ENCODE data around the gene PIP5K1B. TPM values are rescaled to one million over a fixed set of nuclear protein-coding genes. Genes with fewer than 3 reads are reported as not detected.

PIP5K1B gene
- total and polyA plus RNA-seq, 2 of the 13 experiments (the other 11 are each of a cell fraction or from before 2014, with no cell fraction given), result 15.8 to 17.5 TPM

DNA sequence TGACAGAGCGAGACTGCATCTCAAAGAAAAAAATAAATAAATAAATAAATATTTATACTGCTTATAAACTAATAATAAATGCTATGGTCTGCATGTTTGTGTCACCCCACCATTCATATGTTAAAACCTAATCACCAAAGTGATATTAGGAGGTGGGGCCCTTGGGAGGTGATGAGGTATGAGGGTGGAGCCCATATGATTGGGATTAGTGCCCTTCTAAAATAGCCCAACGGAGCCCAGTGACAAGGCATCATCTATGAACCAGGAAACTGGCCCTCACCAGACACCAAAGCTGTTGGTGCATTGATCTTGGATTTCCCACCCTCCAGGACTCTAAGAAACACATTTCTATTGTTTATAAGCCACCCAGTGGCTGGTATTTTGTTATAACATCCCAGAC is 335.6 kb downstream of the PIP5K1B start:
- Histone ChIP-seq H2AFZ (ENCODE audit: low read length) (no peak overlapping the region), H3K27ac (ENCODE audit: extremely low read length, insufficient read depth, low read length) (no peak overlapping the region), H3K4me3 (replicated peaks in 1 of 3; ENCODE audit: insufficient read depth in 1 of 3, low read depth in 2 of 3, low read length in 3 of 3) (no peak overlapping the region), H3K4me1 (ENCODE audit: insufficient read depth, low read length) (peaks cover 59% of the 10 kb centered on the region), H3K79me2 (ENCODE audit: insufficient read depth, low read length) (peaks cover 88% of the 10 kb centered on the region), H4K20me1 (ENCODE audit: insufficient read depth, low read length) (peaks cover under 1% of the 10 kb centered on the region; the same call in 1 of the 2 replicates), H3K9me3 (ENCODE audit: low read length) (no peaks in the 10 kb centered on the region), H3K4me2 (ENCODE audit: low read depth, low read length) (no peak overlapping the region), H3K27me3 (ENCODE audit: control insufficient read depth in 1 of 2, insufficient read depth in 2 of 2, low read length in 2 of 2) (no peaks in the 10 kb centered on the region), H3K9ac (ENCODE audit: insufficient read depth, low read depth, low read length) (no peak overlapping the region), H3K36me3 (replicated peaks in 1 of 2; ENCODE audit: control insufficient read depth in 1 of 2, insufficient read depth in 2 of 2, low read length in 2 of 2) (peaks cover 0 to 33% of the 10 kb centered on the region in 2 experiments; a peak in 4 of 5 replicates)
- BruUV-seq (replicated peaks), result no TSS peak
- no peak for FAIRE-seq
- ChIA-PET POLR2A (no interaction called here), CTCF (ENCODE audit: low intra/inter-chr PET ratio, low total read pairs) (no interaction called here)
- DNase-seq (ENCODE audit: low spot score), result no peak
- no peak for TF ChIP-seq SOX5 (CRISPR knock-in tag; IDR thresholded peaks at IDR 0.05; ENCODE audit: borderline replicate concordance)
- peak; percentile 95 for TF ChIP-seq ZNF264 (CRISPR knock-in tag; IDR thresholded peaks at IDR 0.05)
- TF ChIP-seq, protein P1, sequence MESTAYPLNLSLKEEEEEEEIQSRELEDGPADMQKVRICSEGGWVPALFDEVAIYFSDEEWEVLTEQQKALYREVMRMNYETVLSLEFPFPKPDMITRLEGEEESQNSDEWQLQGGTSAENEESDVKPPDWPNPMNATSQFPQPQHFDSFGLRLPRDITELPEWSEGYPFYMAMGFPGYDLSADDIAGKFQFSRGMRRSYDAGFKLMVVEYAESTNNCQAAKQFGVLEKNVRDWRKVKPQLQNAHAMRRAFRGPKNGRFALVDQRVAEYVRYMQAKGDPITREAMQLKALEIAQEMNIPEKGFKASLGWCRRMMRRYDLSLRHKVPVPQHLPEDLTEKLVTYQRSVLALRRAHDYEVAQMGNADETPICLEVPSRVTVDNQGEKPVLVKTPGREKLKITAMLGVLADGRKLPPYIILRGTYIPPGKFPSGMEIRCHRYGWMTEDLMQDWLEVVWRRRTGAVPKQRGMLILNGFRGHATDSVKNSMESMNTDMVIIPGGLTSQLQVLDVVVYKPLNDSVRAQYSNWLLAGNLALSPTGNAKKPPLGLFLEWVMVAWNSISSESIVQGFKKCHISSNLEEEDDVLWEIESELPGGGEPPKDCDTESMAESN (CRISPR knock-in tag; conservative IDR thresholded peaks at IDR 0.05), result no peak
- ATAC-seq, result no peak
- in situ Hi-C loops (cut with HindIII; ENCODE audit: extremely low pct_ligation_motif_present, low pct_unique_long_range_greater_than_20kb), result no loop called here
- intact Hi-C loops (cut with micrococcal nuclease; ENCODE audit: unreplicated experiment), result no loop called here
- 94% methylated on average over 1 of the region's 2 CpGs for WGBS (ENCODE audit: low lambda C conversion rate)

DNA sequence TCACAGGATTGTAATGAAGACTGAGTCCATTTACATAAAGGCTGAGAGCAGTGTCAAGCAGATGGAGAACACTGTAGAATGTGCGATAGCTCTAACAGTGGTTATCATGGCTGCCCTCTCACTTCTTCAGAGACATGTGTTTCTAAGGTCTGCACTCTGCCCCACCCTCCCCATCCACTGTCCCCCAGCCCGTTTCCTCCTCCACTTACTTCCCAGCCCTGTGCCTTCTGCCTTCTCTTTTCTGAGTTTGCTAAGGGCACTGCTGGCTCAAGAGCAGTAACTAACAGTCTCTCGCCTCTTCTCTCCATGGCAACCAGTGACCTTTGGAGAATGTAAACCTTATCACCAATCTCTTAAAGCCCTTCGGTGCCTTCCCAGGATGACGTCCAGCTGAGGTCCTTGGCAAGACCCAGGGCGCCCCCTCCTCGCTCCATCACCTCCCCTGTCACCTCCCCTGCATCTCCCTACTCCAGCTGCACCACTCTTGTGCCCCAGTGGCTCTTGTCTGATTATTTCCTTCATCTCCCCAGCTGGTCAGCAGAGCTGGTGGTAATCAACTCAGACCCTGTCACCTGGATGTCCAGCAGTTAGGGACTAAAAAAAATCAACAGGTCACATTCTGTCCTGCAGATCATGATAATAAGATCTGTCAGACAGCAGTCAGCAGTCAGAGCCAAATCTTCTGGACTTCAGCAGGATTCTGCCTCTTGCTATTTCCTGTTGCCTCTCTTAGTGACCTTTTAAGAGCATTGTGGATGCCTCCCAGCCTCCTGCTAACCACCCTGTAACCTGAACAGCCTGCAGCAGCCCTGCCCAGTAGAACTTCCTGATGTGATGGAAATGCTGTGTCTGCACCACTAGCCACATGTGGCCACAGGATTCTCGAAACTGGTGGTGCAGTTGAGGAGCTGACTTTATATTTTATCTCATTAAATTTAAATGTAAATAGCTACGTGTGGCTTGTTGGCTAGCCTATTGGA is 339.5 kb downstream of the PIP5K1B start:
- Histone ChIP-seq H3K27me3 (ENCODE audit: control insufficient read depth in 1 of 2, insufficient read depth in 2 of 2, low read length in 2 of 2) (no peaks in the 10 kb centered on the region), H2AFZ (ENCODE audit: low read length) (no peak overlapping the region), H3K27ac (ENCODE audit: extremely low read length, insufficient read depth, low read length) (no peak overlapping the region), H3K4me1 (ENCODE audit: insufficient read depth, low read length) (peaks cover 49% of the 10 kb centered on the region), H3K4me2 (ENCODE audit: low read depth, low read length) (no peak overlapping the region), H4K20me1 (ENCODE audit: insufficient read depth, low read length) (peaks cover 3% of the 10 kb centered on the region; the same call in 1 of the 2 replicates), H3K9ac (ENCODE audit: insufficient read depth, low read depth, low read length) (no peak overlapping the region), H3K36me3 (replicated peaks in 1 of 2; ENCODE audit: control insufficient read depth in 1 of 2, insufficient read depth in 2 of 2, low read length in 2 of 2) (peaks cover 15 to 64% of the 10 kb centered on the region in 2 experiments), H3K4me3 (replicated peaks in 1 of 3; ENCODE audit: insufficient read depth in 1 of 3, low read depth in 2 of 3, low read length in 3 of 3) (no peak overlapping the region), H3K79me2 (ENCODE audit: insufficient read depth, low read length) (peaks cover 59% of the 10 kb centered on the region), H3K9me3 (ENCODE audit: low read length) (no peaks in the 10 kb centered on the region)
- BruUV-seq (replicated peaks), result no TSS peak
- no peak for FAIRE-seq
- POLR2A ChIA-PET, result no interaction called here
- no peak; the same call in 2 of the 3 replicates for ATAC-seq
- in situ Hi-C loops (cut with HindIII; ENCODE audit: extremely low pct_ligation_motif_present, low pct_unique_long_range_greater_than_20kb), result no loop called here
- WGBS (ENCODE audit: low lambda C conversion rate), result 93% methylated on average over 9 of the region's 9 CpGs
- CTCF ChIA-PET (ENCODE audit: low intra/inter-chr PET ratio, low total read pairs), result no interaction called here
- no peak for DNase-seq (ENCODE audit: low spot score)
- intact Hi-C loops (cut with micrococcal nuclease; ENCODE audit: unreplicated experiment), result no loop called here
- TF ChIP-seq RNF2 (conservative IDR thresholded peaks at IDR 0.05; ENCODE audit: low read depth), result no peak
- no peak for TF ChIP-seq SAFB2 (CRISPR knock-in tag; IDR thresholded peaks at IDR 0.05; ENCODE audit: borderline replicate concordance, low read depth)
- TF ChIP-seq, protein P2, sequence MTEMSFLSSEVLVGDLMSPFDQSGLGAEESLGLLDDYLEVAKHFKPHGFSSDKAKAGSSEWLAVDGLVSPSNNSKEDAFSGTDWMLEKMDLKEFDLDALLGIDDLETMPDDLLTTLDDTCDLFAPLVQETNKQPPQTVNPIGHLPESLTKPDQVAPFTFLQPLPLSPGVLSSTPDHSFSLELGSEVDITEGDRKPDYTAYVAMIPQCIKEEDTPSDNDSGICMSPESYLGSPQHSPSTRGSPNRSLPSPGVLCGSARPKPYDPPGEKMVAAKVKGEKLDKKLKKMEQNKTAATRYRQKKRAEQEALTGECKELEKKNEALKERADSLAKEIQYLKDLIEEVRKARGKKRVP (CRISPR knock-in tag; IDR thresholded peaks at IDR 0.05), result no peak
- TF ChIP-seq, protein P3, sequence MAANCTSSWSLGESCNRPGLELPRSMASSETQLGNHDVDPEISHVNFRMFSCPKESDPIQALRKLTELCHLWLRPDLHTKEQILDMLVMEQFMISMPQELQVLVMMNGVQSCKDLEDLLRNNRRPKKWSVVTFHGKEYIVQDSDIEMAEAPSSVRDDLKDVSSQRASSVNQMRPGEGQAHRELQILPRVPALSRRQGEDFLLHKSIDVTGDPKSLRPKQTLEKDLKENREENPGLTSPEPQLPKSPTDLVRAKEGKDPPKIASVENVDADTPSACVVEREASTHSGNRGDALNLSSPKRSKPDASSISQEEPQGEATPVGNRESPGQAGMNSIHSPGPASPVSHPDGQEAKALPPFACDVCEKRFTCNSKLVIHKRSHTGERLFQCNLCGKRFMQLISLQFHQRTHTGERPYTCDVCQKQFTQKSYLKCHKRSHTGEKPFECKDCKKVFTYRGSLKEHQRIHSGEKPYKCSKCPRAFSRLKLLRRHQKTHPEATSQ (CRISPR knock-in tag; IDR thresholded peaks at IDR 0.05; ENCODE audit: borderline replicate concordance), result no peak
- no peak for TF ChIP-seq NFIC (IDR thresholded peaks at IDR 0.05; ENCODE audit: low read length)
- TF ChIP-seq XBP1 (CRISPR knock-in tag; IDR thresholded peaks at IDR 0.05), result no peak
- TF ChIP-seq ZNF704 (CRISPR knock-in tag; IDR thresholded peaks at IDR 0.05; ENCODE audit: borderline replicate concordance), result no peak
- TF ChIP-seq ZFP37 (CRISPR knock-in tag; IDR thresholded peaks at IDR 0.05; ENCODE audit: borderline replicate concordance), result no peak
